GM21367 (cell line): Measurements from ENCODE around the gene EPHB1.
"Not testable (repeated sequence)": the region's sequence is repeated elsewhere in the genome, so short reads cannot be mapped to it uniquely, and the experiment has no call there.

ENCODE experiments used
- ATAC-seq: cut with Tn5 transposase; IDR thresholded peaks from one replicate; pipeline ENCODE4 v1.9.1; 2021; ENCODE audit not compliant: unreplicated experiment

EPHB1 gene

DNA sequence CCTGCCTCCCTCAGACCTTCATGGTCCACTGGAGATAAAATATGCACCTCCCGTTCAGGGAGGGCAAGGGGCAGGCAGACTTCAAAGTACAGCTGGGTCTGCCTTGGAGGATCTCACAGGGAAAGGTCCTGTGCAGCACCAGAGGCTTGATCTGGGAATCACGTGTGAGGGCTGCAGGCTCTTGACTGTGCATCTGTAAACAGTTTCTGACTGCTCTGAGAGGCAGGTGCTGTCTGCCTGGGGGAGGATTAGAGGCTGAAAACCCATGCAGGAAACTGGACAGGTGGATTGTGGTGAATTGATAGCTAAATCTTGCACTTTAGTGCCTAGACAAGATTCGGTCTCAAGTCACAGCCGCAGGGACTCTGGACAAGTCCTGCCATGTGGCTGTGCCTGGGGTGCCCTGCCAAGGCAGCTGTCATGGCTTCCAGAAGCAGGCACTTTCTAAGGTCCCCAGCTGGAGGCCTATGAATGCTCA is 239.3 kb downstream of the EPHB1 start:
- ATAC-seq = no peak

DNA sequence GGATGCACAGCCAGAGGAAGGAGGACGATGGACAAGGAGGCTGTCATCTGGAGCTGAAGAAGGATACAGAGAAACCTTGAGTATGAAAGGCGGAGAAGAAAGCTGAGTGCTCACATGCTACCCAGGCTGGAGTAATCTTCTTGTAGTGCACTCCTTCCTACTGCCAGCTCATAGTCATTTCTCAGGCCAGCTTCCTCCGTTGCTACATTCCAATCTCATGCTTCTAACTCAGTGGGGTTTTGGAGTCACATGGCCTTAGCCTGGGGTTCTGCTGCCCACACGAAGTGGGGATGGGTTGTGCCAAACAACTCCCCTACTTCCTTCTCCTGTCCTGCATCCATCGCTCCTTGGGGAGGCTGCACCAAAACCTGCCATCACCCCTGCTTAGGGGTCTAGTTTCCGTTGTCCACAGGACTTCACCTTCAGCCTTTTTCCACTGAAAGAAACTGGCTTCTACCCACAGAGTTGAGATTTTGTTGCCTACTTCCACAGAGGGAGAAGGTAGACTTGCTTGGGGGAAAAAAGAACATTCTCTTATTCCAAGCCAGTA is 239.9 kb downstream of the EPHB1 start:
- ATAC-seq = no peak

DNA sequence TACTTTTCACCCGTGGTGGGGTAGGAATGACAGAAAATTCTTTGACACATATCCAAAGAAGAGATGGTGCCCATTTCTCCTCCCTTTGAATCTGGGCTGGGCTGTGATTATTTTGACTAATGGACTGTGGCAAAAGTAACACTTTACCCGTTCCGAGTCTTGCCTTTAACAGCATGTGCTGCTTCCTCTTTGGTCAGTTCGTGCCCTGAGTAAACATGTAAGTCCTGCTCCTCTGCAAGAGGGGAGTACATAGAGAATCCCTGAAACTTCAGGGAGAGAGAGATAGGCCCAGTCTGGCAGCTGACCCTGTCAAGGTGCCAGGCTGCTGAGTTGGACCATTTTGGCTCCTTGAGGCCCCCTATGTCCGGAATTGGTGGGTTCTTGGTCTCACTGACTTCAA is 243.1 kb downstream of the EPHB1 start:
- no peak for ATAC-seq

DNA sequence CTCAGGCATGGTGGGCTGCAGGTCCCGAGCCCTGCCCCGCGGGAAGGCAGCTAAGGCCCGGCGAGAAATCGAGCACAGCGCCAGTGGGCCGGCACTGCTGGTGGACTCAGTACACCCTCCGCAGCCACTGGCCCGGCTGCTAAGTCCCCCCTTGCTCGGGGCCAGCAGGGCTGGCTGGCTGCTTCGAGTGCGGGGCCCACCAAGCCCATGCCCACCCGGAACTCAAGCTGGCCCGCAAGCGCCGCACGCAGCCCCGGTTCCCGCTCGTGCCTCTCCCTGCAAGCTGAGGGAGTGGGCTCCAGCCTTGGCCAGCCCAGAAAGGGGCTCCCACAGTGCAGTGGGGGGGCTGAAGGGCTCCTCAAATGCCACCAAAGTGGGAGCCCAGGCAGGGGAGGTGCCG is 244.5 kb downstream of the EPHB1 start:
- ATAC-seq = not testable (repeated sequence)

DNA sequence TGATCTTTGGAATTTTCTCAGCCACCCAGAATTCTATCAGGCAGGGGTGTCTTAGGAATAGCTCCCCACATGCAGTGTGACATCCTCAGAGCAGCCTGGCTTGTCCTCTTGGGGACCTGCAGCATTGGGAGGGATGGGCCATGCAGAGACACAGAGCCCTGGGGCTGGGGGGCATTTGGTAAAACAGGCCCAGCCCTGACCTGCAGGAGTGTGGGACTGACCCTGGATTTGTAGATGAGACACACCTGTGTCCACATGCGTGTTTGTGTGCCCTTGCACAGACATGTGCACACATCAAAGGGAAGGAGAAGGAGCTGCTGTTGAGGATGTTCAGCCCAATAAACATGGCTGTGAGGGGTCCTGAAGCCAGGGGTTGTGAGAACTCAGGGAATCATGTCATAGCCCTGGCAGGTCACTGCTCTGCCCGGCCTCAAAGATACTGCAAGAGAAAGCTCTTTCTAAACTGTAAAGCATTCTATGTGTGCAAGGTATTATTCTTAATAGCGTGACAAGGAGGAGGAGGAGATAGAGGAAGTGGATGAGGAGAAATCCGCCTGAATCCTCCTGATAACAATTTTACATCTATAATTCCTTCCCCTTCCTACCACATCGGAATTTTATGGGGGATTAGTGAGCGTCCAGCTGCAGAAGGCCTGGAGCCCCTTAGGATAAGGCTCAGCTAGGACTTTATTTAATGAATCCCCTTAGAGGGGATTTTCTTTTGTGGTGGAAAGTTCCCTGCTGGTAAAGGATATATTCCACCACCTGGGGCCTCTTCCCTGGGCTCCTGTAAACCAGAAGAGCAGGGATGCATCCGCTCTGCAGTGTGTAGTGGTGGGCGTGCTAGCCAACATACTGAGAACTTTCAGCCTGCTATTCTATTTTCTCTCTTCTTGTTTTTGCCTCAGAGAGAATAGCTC is 245.5 kb downstream of the EPHB1 start:
- ATAC-seq = no peak

- ATAC-seq = no peak
Measured at GRCh38 chr3:135041601-135042000, 246.5 kb downstream of the EPHB1 start.

DNA sequence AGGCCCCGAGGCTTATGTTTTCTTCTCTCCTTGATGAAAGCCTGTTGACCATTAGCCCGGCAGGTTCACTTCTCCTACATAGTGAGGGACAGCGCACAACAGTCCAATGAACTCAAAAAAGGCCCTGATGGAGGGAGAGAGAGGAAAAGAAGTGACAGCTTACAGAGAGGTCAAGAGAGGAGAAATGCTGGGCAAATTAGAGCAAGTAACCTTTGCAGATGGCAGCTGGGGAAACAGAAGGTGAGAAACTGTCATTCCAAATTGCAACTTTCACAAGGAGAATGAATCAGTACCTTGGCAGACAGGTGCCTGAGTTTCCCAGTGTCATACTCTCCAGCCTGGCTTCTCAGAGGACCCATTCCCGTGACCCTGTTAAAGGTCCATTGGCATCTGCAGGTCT is 252.0 kb downstream of the EPHB1 start:
- ATAC-seq = no peak

DNA sequence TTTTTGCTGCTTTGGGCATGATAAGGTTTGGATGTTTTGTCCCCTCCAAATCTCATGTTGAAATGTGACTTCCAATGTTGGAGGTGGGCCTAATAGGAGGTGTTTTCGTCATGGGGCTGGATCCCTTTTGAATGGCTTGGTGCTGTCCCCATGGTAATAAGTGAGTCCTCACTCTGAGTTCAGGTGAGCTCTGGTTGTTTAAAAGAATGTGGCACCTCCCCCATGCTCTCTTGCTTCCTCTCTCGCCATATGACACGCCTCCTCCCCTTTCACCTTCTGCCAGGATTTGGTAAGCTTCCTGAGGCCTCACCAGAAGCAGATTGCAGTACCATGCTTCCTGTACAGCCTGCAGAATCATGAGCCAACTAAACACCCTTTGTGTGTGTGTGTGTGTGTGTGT is 255.5 kb downstream of the EPHB1 start:
- ATAC-seq = no peak

DNA sequence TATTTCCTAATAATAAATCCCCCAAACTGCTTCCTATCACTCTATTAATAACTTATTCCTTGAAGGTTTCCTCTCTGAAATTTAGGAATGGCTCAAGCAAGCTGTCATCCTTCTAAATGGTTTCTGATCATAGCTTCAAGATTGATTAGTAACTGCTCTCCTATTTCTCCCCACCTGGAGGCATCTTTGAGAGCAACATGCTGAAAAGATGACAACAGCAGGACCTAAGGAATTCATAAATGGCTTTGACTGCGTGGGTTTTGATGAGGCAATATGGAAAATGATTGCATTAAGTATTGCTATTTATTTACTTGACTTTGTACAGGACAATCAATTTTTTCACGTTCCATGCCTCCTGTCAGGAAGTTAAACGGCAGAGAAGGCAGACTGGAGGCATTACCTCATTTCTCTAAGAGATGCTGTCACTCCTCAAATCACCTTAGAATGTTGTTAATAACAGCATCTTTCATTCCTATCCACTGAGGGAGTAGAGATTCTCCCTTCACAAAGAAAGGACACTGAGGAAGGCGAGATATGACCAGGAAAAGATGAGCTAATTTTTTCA is 256.4 kb downstream of the EPHB1 start:
- ATAC-seq = no peak

GRCh38 chr3:135055449-135055848 is 260.4 kb downstream of the EPHB1 start:
- no peak for ATAC-seq

DNA sequence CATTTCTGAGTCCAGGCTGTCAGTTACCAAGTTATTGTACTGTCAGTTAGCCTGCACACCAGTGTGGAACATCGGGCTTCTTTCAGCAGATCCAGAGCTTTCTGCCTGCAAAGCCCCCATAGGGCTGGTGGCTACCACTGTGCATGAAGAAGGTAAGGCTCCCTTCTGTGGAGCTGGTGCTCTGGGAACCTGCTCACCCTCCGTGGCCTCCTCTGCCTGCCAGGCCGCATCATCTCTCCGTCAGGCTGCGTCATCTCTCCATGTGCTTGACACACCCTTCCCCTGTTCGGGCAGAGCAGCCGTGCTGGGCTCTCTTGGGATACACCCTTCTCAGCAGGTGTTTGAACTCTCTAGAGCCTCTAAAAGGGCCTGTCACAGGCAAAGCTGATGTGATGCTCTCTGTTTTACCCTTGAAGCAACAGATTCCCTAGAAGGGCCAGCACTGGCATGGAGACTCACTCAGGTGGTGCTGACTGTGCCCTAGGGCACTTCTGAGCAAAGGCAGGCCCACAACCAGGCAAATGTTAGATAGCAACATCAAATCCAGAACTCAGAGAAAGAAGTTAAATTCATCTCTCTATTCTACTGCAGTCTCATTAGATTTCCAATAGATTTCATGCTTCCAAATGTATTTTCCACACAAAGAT is 261.1 kb downstream of the EPHB1 start:
- ATAC-seq = no peak

DNA sequence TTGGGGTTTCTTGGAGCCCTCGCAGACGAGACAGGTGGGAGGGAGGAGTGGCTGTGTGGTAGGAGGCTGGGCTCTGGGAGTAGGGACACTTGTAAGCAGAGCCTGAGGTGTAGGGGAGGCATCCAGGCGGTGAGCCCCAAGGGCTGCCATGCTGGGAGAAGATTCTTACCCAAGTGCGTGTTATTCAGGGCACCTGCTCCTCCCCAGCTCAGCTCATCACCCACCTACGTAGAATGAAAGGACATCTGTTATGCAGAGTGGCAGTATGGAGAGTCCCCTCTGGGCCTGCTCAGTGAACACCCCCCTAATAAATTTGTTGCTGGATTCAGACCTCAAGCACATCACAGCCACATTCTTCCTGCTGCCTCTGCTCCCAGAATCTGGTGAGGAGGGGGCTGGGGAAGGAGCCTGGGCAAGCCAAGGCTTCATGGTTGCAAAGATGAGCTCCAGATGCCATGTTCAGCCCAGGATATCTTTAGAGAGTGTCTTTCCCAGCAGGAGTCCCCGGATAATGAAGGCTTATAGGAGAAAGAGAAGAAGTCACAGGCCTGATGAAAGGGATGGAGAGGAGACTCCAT is 261.8 kb downstream of the EPHB1 start:
- no peak for ATAC-seq

GRCh38 chr3:135057996-135058395 is 262.9 kb downstream of the EPHB1 start:
- ATAC-seq = no peak

- no peak for ATAC-seq
Measured at GRCh38 chr3:135059580-135059979, 264.5 kb downstream of the EPHB1 start.

GRCh38 chr3:135066844-135067727 is 272.0 kb downstream of the EPHB1 start:
- not testable (repeated sequence) for ATAC-seq

DNA sequence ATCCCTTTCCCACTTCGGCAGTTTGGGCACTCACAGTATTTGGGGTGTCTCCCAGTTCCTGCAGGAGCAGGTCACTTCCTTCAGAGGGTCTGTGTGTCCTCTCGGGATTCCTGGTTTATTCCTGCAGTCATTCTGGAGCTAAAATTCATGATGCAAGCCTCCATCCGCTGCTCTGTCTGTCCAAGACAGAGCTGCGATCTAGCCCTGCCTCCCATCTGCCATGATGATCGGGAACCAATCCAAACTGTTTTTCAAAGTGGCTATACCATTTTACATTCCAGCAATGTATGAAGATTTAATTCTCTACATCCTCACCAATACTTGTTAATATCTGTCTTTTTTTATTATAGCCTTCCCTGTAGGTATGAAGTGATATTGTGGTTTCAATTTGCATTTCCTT is 273.0 kb downstream of the EPHB1 start:
- no peak for ATAC-seq

GRCh38 chr3:135069406-135069805 is 274.3 kb downstream of the EPHB1 start:
- no peak for ATAC-seq

DNA sequence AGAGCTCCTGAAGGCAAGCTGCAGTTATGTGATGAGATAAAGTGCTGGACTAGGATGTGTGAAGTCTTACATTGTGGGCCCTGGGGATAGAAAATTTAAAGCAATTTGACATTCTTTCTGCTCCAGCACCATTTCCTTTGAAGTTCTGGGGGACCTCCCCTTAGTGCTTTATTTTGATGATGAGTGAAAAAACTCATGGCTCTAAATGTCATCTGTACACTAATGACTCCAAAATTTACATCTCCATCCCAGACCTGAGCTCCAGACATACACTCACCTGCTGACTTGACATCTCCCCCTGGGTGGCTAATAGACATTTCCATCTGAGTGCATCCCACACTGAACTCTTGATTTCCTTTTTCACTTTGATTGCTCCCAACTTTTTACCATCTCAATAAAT is 276.4 kb downstream of the EPHB1 start:
- ATAC-seq = no peak

DNA sequence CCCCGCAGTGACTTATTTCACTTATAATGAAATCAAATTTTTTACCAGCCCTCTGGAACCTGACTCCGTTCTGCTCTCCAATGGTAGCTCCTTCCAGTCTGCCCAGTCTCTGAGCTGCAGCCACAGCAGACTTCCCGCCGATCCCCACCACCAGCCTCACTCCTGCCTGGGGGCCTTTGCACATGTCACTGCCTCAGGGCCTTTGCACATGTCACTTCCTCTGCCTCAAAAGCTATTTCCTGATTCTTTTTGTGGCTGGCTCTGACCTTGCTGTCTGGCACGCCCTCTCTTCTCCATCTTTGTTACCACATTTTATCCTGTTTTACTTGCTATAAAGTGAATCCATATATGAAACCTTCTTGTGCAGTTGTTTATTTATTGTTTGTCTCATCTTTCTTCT is 277.4 kb downstream of the EPHB1 start:
- no peak for ATAC-seq

DNA sequence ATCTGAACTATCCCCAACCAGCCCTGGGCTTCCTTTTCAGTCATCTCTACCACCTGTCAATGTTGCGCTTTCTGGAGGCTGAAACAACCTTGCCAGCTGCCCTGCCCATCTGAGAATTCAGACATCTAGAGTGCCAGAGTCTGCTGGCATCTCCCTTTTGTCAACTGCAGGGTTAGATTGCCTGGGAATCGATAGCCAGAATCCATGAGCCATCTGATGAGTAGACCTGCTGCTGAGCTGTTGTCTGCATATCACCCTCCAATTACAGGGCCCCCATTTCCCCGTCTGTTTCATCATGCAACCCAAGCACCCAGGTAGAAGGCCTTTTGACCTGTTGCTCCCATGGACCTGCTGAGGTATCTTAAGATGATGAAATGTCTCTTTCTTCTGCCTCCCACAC is 280.1 kb downstream of the EPHB1 start:
- ATAC-seq = no peak
